Colon (tissue), 2 donors: ENCODE data around the gene NOS3.
"Not testable (repeated sequence)": the region's sequence is repeated elsewhere in the genome, so short reads cannot be mapped to it uniquely, and the experiment has no call there.

Experiments
- FAIRE-seq: peaks from 2 replicates; lab custom pipeline; 2012; peaks lifted over from hg19 to GRCh38; lab: Jason Lieb, UNC
- donor health status: control.
- donor health status: control.

Gene NOS3

DNA sequence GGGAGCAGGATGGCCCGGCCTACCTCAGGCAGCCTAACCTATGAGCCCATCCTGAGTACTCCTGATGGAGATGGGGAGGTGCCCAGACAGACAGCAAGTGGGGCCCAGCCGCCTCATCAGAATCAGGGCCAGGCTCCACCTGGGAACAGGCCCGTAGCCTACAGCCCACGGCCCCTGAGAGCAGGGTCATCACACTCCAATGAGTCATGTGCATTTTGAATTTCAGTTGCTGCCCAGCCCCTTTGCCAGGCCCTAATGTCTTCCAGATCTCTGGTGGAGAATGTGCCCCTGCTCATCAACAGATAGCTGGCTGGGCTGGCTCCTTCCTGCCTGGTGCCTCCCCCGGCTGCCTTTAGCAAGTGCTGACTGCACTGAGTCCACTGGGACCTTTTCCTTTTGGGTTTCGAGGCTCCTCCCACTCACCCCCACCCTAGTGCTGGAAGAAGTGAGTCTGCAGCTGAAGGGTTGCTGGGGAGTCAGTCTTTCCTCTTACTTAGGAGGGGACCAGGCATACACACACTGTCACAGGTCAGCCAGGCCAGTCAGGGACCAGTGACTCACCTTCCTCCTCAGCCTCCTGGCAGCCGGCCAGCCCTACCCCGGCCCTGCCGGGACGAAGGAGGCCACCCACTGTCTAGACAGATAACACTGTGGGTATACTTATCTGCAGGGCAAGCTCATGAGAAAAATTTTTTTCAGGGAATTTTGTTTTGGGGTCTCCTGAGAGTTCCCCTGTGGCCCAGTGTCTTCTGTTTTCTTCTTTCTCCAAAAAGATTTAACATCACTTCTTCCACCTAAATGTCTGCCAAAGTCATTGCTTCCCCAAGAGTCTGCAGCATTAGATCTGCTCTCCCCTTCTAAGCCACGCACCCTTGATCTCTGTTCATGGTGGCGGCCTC lies 48.4 kb downstream of the NOS3 start:
- FAIRE-seq, result no peak

DNA sequence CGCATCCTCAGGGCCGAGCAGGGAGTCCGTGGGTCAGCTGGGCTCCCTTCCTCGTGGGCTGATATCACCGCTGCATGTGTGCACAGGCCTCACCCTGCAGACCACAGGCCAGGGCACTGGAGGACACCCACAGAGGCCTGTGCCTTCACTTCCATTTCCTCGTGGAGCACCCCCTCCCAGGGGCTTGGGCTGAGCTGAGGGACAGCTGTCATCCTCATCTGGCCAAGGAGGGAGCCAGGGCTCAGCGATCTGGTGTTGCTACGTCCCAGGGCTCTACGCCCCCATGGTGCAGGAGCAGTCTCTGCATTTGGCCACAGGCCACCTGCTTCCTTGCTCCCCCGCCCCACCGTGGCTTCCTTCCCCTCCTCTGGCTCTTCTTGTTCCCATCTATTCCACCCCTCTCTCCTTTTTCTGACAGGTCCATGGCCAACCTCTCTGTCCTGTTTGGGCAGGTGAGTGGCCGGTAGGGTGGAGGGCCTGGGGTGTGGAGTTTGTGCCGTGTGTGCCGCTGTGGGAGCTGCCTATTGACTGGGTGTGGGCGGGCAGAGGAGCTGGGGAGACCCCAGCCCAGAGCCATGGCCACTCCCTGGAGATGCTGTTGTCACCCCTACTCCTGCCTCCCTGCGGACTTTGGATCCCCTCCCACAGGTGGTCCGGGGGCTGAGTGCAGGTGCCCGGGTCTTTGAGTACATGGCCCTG lies 49.2 kb downstream of the NOS3 start:
- FAIRE-seq, result no peak

DNA sequence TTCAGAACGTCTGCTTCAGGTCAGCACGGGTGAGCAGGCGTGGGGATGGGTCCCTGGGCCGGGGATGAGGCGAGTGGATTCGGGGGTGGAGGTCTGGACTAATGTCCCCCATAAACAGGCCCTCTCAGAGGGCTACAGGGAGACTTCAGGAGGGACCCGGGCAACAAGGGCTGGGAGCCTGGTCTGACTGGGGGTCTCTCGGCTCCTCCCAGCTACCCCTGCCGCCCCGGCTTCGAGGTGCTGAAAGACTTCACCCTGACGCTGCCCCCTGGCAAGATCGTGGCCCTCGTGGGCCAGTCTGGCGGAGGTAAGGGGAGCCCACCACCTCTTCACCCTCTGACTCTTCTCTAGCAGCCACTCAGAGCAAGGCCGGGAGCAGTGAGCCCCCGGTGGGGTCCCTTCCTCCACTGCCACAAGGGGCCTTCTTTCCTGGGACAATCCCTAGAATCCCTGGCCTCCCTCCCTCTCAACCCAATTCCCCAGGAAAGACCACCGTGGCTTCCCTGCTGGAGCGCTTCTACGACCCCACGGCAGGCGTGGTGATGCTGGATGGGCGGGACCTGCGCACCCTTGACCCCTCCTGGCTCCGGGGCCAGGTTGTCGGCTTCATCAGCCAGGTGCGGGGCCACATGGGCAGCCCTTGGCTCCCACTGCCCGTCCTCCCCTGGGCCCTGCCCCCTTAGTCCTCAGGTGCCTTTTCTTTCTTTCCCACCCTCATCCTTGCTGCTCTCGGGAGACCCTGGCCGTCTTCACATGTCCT lies 50.0 kb downstream of the NOS3 start:
- FAIRE-seq, result no peak

DNA sequence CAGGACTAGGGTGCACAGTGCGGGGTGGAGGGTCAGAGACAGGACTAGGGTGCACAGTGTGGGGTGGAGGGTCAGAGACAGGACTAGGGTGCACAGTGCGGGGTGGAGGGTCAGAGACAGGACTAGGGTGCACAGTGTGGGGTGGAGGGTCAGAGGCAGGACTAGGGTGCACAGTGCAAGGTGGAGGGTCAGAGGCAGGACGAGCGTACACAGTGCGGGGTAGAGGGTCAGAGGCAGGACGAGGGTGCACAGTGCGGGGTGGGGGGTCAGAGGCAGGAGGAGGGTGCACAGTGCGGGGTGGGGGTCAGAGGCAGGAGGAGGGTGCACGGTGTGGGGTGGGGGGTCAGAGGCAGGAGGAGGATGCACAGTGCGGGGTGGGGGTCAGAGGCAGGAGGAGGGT lies 52.6 kb downstream of the NOS3 start:
- not testable (repeated sequence) for FAIRE-seq

DNA sequence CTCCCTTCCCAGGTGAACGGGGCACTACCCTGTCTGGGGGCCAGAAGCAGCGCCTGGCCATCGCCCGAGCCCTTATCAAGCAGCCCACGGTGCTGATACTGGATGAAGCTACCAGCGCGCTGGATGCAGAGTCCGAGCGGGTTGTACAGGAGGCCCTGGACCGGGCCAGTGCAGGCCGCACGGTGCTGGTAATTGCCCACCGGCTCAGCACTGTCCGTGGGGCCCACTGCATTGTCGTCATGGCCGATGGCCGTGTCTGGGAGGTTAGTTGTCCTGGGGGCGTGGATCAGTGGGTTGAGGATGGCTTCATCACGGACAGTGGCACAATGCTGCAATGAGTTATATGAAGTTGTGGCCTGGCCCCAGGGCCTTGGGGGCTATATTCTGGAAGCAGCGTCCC lies 53.1 kb downstream of the NOS3 start:
- no peak for FAIRE-seq

DNA sequence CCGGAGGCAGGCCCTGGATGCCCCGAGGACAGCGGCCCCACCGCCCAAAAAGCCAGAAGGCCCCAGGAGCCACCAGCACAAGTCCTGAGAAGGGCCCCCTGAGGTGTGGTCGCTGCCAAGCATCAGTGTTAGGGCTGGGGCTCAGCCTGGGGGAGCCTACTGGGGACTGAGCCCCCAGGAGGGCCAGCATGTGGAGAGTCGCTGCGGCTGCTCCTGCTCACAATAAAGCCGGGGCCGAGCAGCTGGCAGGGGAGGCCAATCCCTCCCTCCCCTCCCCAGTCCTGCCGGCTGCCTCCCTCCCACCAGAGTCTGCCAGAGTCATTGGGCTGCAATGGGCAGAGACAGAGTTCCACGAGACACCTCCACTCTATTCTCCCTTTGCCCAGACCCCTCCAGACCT lies 54.4 kb downstream of the NOS3 start:
- no peak for FAIRE-seq

DNA sequence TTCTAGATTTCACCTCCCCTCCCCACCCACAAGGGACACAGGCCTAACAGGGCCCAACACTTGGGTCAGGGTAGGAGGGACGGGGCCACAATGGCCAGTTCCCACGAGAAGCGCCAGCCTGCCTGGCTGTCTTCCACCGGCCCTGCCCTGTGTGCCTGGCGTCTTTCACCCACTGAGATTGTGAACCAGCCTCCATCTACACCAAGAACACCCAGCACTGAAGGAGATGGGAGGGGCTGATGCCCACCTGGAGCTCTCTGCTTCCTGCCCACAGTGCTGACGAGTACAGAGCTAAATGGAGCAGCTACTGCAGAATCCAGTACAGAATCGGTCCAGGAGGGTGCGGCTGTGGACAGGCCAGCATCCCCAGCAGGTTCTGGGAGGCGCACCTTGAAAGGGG lies 55.1 kb downstream of the NOS3 start:
- no peak for FAIRE-seq

DNA sequence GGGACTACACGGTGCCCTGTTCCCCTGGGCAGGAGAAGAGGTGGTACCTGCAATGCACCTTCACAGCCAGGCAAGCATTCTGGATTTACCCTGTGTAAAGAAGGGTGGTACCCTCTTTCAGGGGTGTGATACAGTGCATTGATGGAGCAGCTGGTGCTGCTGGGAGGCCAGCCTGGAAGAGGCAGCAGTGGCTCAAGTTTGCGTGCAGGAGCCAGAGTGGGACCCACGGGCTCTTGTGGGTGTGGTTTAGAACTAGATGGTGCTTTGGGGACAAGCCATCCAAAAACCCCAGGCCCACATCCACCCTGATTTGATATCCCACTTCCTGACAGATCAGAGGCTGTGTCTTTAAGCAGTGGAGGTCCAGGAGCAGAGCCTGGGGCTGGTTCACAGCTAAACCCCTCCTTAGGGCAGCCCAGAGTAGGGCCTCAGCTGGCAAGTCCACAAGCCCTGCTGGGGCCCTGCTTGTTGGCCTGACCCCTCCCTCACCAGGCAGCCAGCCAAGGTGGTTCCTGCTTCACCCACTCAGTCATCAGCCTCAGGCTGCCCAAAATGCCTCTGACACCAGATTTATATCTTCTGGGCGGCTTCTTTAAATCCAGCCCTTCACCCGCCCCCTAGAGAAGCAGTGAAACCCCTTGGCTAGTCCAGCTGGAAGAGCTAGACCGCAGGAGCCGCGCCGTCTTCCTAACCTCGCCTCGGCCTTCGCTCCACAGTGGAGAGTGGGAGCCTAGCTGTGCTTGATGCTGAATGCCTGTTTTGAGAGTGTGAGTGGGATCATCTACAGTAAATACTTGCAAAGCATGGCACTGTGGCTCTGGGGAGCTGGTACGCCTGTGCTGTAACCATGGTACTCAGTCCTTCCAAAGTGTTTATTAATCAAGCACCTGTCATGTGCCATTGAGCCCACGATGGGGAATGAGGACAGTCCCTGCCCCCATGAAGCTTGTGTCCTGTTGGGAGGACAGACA lies 56.1 kb downstream of the NOS3 start:
- FAIRE-seq, result no peak

DNA sequence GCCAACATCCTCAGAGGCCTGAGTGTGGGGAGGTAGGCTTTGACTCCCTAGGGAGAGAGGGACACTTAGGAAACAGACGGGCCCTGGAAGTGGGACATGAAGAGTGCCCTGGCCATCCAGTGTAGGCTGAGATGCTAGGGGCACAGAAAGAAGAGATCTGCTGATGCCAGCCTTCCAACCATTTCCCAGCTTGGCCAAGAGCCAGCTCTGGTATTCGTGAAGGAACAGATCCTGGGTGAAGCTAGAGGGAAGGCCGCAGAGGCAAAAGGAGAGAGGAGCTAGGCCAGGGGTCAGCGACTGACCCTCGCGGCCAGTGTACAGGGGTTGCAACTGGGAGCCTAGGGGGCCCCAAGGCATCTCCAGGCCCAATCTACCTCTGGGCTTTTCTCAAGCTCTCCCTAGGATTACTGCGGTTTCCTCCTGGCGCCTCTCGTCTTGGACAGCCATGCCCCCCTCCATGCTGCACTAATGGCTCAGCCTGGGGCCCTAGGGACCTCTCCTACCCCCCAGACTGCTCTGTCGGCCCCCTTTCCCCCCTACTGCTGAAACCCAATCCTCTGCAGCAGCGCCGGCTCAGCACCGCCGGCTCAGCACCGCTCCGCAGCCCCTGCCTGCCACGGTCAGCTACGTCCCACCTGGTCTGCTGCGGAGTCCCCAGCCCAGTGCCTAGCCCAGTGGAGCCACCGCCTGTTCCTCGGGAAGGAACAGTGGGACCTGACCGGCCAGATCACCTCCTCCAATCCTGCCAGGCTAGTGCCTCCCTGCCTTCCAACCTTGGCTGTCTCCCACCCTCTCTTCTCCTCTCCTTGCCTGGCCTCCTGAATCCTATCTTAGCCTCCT lies 57.4 kb downstream of the NOS3 start, which contains the start of gene ASIC3:
Gene ASIC3, plus strand, starts transcription at position 556 of the 840 bp plus-strand sequence. CDS start 355 bp downstream, outside the sequence.
- no peak for FAIRE-seq

DNA sequence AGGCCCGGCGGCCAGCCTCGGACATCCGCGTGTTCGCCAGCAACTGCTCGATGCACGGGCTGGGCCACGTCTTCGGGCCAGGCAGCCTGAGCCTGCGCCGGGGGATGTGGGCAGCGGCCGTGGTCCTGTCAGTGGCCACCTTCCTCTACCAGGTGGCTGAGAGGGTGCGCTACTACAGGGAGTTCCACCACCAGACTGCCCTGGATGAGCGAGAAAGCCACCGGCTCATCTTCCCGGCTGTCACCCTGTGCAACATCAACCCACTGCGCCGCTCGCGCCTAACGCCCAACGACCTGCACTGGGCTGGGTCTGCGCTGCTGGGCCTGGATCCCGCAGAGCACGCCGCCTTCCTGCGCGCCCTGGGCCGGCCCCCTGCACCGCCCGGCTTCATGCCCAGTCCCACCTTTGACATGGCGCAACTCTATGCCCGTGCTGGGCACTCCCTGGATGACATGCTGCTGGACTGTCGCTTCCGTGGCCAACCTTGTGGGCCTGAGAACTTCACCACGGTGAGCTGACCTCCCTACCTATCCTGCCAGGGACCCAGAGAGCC lies 58.2 kb downstream of the NOS3 start:
- FAIRE-seq, result no peak

DNA sequence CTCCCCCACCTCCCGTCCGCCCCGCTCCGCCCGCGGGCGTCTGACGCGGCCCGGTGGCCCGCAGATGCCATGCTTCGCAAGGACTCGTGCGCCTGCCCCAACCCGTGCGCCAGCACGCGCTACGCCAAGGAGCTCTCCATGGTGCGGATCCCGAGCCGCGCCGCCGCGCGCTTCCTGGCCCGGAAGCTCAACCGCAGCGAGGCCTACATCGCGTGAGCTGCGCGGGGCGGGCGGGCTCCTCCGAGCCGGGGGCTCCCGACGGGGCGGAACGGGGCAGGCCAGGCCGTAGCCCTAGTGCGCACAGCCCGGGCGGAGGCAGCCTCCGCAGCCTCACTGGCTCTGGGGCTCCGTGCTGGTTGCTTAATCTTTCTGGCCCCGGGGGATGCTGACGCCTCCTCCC lies 60.3 kb downstream of the NOS3 start:
- FAIRE-seq, result no peak

DNA sequence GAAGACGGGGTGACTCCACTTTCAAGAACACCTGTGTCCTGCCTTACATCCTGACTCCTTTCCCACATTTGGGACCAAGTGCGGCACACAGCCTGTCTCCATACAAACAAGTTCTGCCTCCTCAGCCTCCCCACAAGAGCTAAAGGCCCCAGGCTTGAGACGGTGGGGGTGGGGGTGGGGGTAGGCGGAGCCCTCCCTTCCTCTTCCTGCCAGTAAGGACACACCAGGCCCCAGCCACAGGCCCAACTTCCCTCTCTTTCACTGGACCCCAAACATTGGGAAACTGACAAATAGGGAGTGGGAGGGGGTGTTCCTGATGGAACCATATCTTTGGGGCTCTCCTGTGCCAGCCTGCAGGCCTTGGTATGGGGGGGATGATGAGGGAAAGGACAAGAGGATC lies 62.3 kb downstream of the NOS3 start:
- no peak for FAIRE-seq

DNA sequence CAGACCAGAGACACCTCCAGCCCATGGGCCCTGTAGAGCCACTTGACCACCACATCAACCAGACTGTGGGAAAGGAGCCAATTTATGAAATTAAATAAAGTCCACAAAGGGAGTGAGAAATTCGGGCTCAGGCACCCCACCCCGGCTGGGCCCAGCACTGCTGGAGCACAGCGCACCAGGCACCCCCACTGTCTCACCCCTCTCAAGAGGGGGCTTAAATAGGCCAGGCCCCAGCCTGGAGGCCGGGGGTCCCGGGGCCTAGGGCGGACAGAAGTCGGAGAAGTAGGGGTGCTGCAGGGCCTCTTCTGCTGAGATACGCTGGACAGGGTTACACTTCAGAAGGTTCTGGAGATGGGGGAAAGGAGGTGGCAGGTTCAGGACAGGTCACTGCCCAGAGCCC lies 62.9 kb downstream of the NOS3 start:
- no peak for FAIRE-seq

DNA sequence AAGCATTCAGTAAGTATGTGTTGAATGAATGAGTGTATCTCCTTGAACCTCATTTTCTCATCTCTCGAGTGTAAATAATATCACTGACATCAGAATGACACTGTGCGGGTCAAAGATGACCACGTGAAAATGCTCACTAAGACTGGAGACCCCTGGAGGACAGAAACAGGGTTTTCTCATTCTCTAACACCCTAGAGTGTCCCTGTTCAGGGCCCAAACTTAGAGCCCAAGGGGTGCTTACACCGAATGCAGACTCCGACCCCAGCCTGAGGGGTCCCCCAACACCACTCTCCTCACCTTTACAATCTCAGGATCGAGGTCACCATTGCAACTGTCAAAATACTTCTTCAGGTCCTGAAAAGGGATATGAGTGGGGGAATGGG lies 65.5 kb downstream of the NOS3 start:
- FAIRE-seq, result no peak

DNA sequence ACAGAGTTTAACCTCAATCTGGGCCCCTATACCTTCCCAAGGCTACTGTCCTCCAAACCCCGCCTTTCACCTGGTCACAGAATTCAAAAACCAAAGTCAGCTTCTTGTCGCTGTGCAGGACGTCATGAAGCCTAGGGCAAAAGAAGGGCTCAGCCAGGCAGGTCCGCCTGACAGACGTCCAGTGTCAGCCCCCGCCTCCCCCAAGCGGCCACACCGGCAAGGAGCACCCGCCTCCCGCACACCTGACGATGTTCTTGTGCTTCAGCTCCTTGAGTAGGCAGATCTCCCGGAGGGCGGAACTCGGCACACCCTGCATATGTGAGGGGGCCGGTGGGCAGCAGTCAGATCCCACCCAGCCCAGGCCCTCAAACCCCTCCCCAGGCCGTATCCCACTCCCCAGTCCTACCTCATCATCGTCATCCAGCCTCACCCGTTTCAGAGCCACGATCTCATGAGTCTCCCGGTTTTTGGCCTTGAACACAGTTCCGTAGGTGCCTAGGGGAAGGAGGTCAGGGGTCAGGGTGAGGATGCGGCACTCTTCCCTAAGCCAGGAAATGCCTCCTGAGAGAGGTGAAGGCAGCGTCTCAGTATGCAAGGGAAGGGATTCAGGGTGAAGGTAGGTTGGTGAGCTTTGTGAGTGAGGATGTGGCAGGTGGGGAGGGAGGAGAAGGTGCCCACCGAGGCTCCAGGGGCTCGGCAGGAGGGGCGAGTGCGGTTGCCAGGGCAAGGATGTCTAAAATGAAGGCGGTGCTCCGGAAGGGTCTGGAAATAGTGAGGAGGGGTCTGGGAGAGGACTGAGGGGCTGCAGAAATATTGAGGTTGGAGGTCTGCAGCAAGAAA lies 66.1 kb downstream of the NOS3 start:
- no peak for FAIRE-seq

DNA sequence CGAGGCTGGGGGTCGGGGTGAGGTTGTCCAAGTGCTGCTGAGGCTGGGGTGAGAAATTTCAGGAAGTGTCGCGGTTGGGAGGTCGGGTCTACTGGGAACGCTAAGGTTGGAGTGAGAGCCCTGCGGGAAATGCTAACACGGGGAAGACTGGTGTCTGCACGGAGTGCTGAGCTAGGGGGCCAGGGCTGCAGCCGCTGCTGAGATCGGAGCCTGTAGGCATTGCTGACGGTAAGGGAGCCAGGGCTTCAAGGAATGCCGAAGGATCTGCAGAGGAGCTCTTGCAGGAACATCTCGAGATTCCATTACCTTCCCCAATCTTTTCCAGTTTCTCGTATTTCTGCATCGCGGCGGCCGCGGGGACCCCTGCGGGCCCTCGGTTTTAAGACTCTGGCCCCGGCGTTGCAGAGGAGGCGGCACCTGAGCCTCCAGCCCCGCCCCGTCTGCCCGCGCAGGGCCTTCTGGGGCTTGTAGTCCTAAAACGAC lies 66.7 kb downstream of the NOS3 start, which contains the start of gene CDK5:
Gene CDK5, minus strand, starts transcription at position 392 of the 483 bp plus-strand sequence. Its CDS starts 49 bp downstream, at position 343.
- FAIRE-seq, result no peak

DNA sequence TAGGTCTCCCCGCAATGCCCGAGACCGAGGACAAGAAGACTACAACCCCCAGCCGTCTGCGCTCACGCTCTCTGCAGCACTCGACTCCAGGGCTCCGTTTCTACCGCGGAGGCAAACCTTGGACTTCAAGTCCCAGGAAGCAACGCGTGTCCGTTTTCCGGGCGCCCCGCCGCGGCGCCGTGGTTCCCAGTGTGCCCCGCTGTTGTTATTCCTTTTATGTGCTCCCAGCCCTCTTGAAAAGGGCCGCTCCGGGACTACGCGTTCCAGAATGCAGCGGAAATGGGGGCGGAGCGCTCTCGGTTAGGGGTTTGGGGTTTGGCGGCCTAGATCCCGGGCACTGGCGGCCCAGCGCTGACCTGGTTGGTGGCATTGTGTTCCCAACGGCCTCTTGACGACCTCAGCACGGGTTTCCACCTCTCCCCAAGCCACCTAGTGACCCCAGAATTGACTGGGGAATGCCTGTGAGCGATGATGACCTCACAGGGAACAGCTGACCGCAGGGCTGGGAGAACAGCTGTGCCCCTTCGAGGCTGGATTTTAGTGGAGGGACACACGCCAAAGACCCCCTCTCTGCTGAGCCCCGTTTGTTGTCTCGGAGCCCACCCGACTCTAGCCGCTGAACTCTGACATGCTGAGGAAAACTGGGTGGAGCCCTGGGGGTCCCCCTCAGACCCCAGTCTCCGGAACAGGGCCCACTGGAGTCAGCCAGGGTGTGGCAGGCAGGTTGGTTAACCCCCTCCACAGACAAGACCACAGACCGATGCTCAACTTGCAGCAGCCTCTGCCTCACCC lies 67.4 kb downstream of the NOS3 start:
- no peak for FAIRE-seq

DNA sequence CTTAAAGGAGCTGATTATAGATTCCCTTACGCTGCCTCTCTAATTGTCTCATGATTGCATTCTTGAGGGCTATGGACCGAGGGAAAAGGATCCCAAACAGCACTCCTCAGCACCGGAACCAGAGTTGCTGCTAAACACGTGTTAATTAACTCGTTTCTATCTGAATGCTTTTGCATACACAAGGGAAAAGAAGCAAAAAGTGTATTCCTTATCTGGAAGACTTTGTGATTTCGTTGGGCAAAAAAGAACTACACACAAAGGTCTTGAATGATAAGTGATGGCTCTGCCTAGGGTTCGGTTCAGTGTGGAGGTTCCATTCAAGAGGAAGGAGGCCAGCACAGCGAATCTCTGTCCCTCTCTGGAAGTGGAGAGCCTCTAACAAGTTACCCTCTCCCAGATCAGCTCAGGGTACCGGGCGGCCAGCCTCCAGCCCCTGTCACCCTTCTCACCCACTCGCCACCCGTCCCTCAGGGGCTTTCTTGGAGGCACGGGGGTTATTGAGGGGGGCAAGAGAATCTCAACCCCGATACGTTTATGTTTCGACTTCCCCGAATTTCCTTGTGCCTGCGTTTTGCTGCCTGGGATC lies 68.1 kb downstream of the NOS3 start:
- FAIRE-seq, result no peak
